HepG2 (cell line): ENCODE data around the gene TSPAN11. TPM values are rescaled to one million over a fixed set of nuclear protein-coding genes. Genes with fewer than 3 reads are reported as not detected.

Experiments
- ATAC-seq: fragments of 200-7000 bp; cut with Tn5 transposase; 3 replicates; pipeline ENCODE4 v1.9.1; 2020; ENCODE audit warnings: mild to moderate bottlenecking, moderate library complexity
- BruUV-seq: library from RNA; stranded (reverse); fragments of 400-500 nt; replicated peaks from 2 replicates; lab custom pipeline; 2021; lab: Mats Ljungman, UMichigan
- CTCF ChIA-PET: fragments of 300-600 bp; formaldehyde crosslinking; extraction: SDS; loops from one replicate; lab custom pipeline; 2021; ENCODE audit warnings: low total read pairs, inconsistent platforms, low intra/inter-chr PET ratio; lab: Yijun Ruan, JAX
- POLR2A ChIA-PET: fragments of 350-600 bp; sonication (Branson Sonifier 250); formaldehyde crosslinking; loops from one replicate; lab custom pipeline; 2020; ENCODE audit warnings: antibody characterized with exemption, inconsistent platforms; lab: Yijun Ruan, JAX
- DNase-seq: peaks from one replicate; pipeline ENCODE4 v3.0.0-alpha.2; 2015; ENCODE audit warnings: low spot score
- FAIRE-seq: peaks from 3 replicates; lab custom pipeline; 2011; peaks lifted over from hg19 to GRCh38; lab: Jason Lieb, UNC
- H2AFZ ChIP-seq: one replicate; pipeline ENCODE4 v1.6.1; 2011; ENCODE audit warnings: low read length, inconsistent platforms
- H3K27ac ChIP-seq: fragments of 300-600 bp; 3 replicates; pipeline ENCODE4 v1.8.0; 2011; ENCODE audit warnings: mixed run types, mild to moderate bottlenecking, mixed read lengths, low read length, inconsistent platforms; ENCODE audit not compliant: insufficient read depth; ENCODE audit errors: extremely low read length
- H3K27me3 ChIP-seq, 2 experiments: fragments of 200-600 bp in 1 of 2; 2 replicates in 1 of 2; 3 replicates in 1 of 2; pipeline versions ENCODE4 v1.6.0 to v1.8.0; 2011; ENCODE audit warnings: low read length in 2 of 2, mild to moderate bottlenecking in 2 of 2, moderate library complexity in 2 of 2, inconsistent platforms in 1 of 2; ENCODE audit not compliant: insufficient read depth in 2 of 2, control insufficient read depth in 1 of 2
- H3K36me3 ChIP-seq, 2 experiments: fragments of 200-600 bp in 1 of 2; replicated peaks in 1 of 2; 2 replicates in 1 of 2; 3 replicates in 1 of 2; pipeline versions ENCODE4 v1.5.1 to v1.8.0; 2011; ENCODE audit warnings: low read length in 2 of 2, inconsistent platforms in 1 of 2; ENCODE audit not compliant: insufficient read depth in 2 of 2, control insufficient read depth in 1 of 2
- H3K4me1 ChIP-seq: 2 replicates; pipeline ENCODE4 v1.5.1; 2012; ENCODE audit warnings: low read length, inconsistent platforms; ENCODE audit not compliant: insufficient read depth
- H3K4me2 ChIP-seq: 2 replicates; pipeline ENCODE4 v1.6.0; 2011; ENCODE audit warnings: low read depth, low read length, inconsistent platforms
- H3K4me3 ChIP-seq, 3 experiments: fragments of 200-600 bp in 1 of 3; sonication (generic), shearing (Covaris generic) in 1 of 3; replicated peaks in 1 of 3; 2 replicates each; pipeline ENCODE4 v1.5.1; 2011 to 2016; ENCODE audit warnings: low read length in 3 of 3, inconsistent platforms in 2 of 3, low read depth in 2 of 3, mild to moderate bottlenecking in 2 of 3, control low read depth in 1 of 3, mixed read lengths in 1 of 3; ENCODE audit not compliant: insufficient read depth in 1 of 3
- H3K79me2 ChIP-seq: one replicate; pipeline ENCODE4 v1.6.1; 2011; ENCODE audit warnings: low read length, inconsistent platforms; ENCODE audit not compliant: insufficient read depth
- H3K9ac ChIP-seq: 2 replicates; pipeline ENCODE4 v1.6.0; 2011; ENCODE audit warnings: mild to moderate bottlenecking, low read depth, low read length, inconsistent platforms; ENCODE audit not compliant: insufficient read depth
- H3K9me3 ChIP-seq: 2 replicates; pipeline ENCODE4 v1.5.1; 2012; ENCODE audit warnings: mild to moderate bottlenecking, low read length
- H4K20me1 ChIP-seq: 2 replicates; pipeline ENCODE4 v1.6.0; 2011; ENCODE audit warnings: inconsistent platforms, mild to moderate bottlenecking, low read length, moderate library complexity; ENCODE audit not compliant: insufficient read depth
- ETV6 ChIP-seq: sonication (generic); formaldehyde crosslinking; conservative IDR thresholded peaks from 2 replicates; pipeline ENCODE4 v1.4.0; 2020; ENCODE audit warnings: missing genetic modification reagents
- MED13 ChIP-seq: sonication (generic); formaldehyde crosslinking; IDR thresholded peaks from 2 replicates; pipeline ENCODE4 v1.5.0; 2020; ENCODE audit warnings: missing genetic modification reagents
- SATB2 ChIP-seq: sonication (generic); formaldehyde crosslinking; IDR thresholded peaks from 2 replicates; pipeline ENCODE4 v1.5.0; 2020; ENCODE audit warnings: missing genetic modification reagents
- SPEN ChIP-seq: sonication (generic); formaldehyde crosslinking; IDR thresholded peaks from 2 replicates; pipeline ENCODE4 v1.5.1; 2020; ENCODE audit warnings: low read depth, mild to moderate bottlenecking, missing genetic modification reagents
- WGBS: methylation state at CpG from one replicate; pipeline ENCODE4 v1.1.6; 2017; ENCODE audit warnings: low lambda C conversion rate; 5-methylcytosine and 5-hydroxymethylcytosine counted together
- in situ Hi-C: cut with HindIII; loops from 2 replicates; pipeline ENCODE4 v1.10.0; 2017; ENCODE audit warnings: low pct_unique_long_range_greater_than_20kb; ENCODE audit not compliant: extremely low pct_ligation_motif_present
- intact Hi-C: fragments of 100-400 bp; cut with micrococcal nuclease; formaldehyde crosslinking; loops from one replicate; pipeline ENCODE4 v1.10.0; 2022; ENCODE audit not compliant: unreplicated experiment
- polyA plus RNA-seq, 8 experiments: library from polyadenylated mRNA; depleted of rRNA in 3 of 8; stranded (reverse) in 7 of 8; unstranded in 1 of 8; fragments of >200 nt; fragmentation: Illumina TruSeq in 4 of 8; extraction: Trizol in 4 of 8; gene quantifications; 2 replicates each; pipeline versions ENCODE4 v1.2.1 to v1.2.3, GENCODE V29; 2011 to 2016; ENCODE audit warnings: low read depth in 4 of 8, missing spikeins in 1 of 8, mixed read lengths in 1 of 8; ENCODE audit not compliant: insufficient read depth in 1 of 8
- total RNA-seq, 5 experiments: library from RNA; depleted of rRNA; stranded (reverse); fragments of >200 nt; fragmentation: Illumina TruSeq; extraction: Trizol; gene quantifications; 2 replicates each; pipeline ENCODE4 v1.2.3, GENCODE V29; 2016; ENCODE audit warnings: low read depth in 1 of 5
- TF ChIP-seq, protein P1 (sequence below): fragments of 450-650 bp; IDR thresholded peaks from 2 replicates; pipeline ENCODE4 v1.6.1; 2016
- TF ChIP-seq, protein P2 (sequence below): sonication (generic); formaldehyde crosslinking; IDR thresholded peaks from 2 replicates; pipeline ENCODE4 v1.9.0; 2021; ENCODE audit warnings: missing genetic modification reagents, mild to moderate bottlenecking, borderline replicate concordance

Gene TSPAN11
- total and polyA plus RNA-seq, 2 of the 13 experiments (the other 11 are each of a cell fraction or from before 2014, with no cell fraction given) = 0.01 to 0.07 TPM

DNA sequence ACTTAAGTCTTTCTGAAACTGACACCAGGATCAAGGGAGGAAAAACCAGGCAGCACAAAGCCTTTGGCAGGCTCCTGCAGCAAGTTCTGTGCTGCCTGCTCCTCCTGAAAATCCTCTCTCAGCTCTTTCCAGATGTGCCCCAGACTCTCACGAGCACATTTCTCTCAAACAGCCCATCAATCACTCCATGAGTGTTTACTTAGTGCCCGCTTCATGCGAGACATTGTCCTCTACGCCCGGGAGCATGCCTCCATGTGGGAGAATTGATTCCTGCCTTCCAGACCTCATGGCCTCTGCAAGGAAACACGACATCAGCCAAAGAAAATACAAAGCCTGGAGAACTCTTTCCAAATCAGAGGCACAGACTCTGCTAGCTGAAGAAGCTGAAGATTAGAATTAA lies 46.5 kb upstream of the TSPAN11 start:
- ATAC-seq (no peak), FAIRE-seq (no peak), DNase-seq (no peak)
- POLR2A ChIA-PET = no interaction called here
- Histone ChIP-seq H3K9me3 (no peaks in the 10 kb centered on the region), H3K4me2 (no peak overlapping the region), H3K79me2 (no peaks in the 10 kb centered on the region), H3K27me3 (no peaks in the 10 kb centered on the region), H2AFZ (no peak overlapping the region), H3K4me1 (peaks cover 2% of the 10 kb centered on the region; the same call in 1 of the 2 replicates), H3K36me3 (no peaks in the 10 kb centered on the region), H3K4me3 (no peak overlapping the region), H3K27ac (no peak overlapping the region), H3K9ac (no peak overlapping the region), H4K20me1 (no peaks in the 10 kb centered on the region)
- CTCF ChIA-PET = no interaction called here
- in situ Hi-C loops (no loop called here), intact Hi-C loops (no loop called here)
- TF ChIP-seq, protein P1, sequence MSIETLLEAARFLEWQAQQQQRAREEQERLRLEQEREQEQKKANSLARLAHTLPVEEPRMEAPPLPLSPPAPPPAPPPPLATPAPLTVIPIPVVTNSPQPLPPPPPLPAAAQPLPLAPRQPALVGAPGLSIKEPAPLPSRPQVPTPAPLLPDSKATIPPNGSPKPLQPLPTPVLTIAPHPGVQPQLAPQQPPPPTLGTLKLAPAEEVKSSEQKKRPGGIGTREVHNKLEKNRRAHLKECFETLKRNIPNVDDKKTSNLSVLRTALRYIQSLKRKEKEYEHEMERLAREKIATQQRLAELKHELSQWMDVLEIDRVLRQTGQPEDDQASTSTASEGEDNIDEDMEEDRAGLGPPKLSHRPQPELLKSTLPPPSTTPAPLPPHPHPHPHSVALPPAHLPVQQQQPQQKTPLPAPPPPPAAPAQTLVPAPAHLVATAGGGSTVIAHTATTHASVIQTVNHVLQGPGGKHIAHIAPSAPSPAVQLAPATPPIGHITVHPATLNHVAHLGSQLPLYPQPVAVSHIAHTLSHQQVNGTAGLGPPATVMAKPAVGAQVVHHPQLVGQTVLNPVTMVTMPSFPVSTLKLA = peak; percentile 31
- TF ChIP-seq, protein P2, sequence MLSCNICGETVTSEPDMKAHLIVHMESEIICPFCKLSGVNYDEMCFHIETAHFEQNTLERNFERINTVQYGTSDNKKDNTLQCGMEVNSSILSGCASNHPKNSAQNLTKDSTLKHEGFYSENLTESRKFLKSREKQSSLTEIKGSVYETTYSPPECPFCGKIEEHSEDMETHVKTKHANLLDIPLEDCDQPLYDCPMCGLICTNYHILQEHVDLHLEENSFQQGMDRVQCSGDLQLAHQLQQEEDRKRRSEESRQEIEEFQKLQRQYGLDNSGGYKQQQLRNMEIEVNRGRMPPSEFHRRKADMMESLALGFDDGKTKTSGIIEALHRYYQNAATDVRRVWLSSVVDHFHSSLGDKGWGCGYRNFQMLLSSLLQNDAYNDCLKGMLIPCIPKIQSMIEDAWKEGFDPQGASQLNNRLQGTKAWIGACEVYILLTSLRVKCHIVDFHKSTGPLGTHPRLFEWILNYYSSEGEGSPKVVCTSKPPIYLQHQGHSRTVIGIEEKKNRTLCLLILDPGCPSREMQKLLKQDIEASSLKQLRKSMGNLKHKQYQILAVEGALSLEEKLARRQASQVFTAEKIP (CRISPR knock-in tag) = no peak
- no TSS peak for BruUV-seq
- 0% methylated on average over 6 of the region's 6 CpGs for WGBS

DNA sequence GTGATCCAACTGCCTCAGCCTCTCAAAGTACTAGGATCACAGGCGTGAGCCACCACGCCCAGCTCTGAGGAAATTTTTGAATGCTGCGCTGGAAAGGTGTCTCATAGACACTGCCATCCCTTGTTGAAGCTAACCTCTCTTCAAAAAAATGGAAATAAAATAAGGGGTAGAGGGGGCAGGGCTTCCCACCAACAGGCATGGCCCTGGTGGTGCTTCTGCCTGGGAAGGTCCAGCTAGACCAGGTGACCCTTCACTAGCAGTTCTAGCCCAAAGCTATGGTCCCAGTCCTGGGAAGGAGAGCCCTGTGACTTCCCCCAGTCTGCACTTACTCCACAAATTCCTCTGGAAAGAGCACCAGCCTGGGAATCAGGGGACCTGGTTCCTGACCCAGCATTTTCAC lies 45.7 kb upstream of the TSPAN11 start:
- H3K4me2 ChIP-seq = no peak overlapping the region
- in situ Hi-C loops = no loop called here

More for the DNA sequence above, 45.7 kb upstream of the TSPAN11 start:
- no peak for FAIRE-seq
- no peaks in the 10 kb centered on the region for H3K36me3 ChIP-seq
- WGBS = 88% methylated on average over 3 of the region's 3 CpGs
- BruUV-seq = no TSS peak
- no peaks in the 10 kb centered on the region for H3K79me2 ChIP-seq
- TF ChIP-seq SPEN (CRISPR knock-in tag) = no peak
- TF ChIP-seq SATB2 (CRISPR knock-in tag) = no peak
- TF ChIP-seq ETV6 = no peak
- no peak for TF ChIP-seq MED13
- no peaks in the 10 kb centered on the region for H3K4me1 ChIP-seq
- H3K27ac ChIP-seq = no peak overlapping the region
- no peaks in the 10 kb centered on the region for H3K27me3 ChIP-seq
- no peak for DNase-seq
- H3K9me3 ChIP-seq = no peaks in the 10 kb centered on the region
- POLR2A ChIA-PET = no interaction called here
- H4K20me1 ChIP-seq = no peaks in the 10 kb centered on the region
- no peak overlapping the region for H3K4me3 ChIP-seq
- CTCF ChIA-PET = no interaction called here
- intact Hi-C loops = no loop called here
- ATAC-seq = no peak
- no peak overlapping the region for H3K9ac ChIP-seq
- no peak overlapping the region for H2AFZ ChIP-seq
